Skeletal muscle tissue (tissue), 4 donors: ENCODE data around the gene ITGAD. TPM values are rescaled to one million over a fixed set of nuclear protein-coding genes. Genes with fewer than 3 reads are reported as not detected.

Experiments used
- H3K27ac ChIP-seq: one replicate; pipeline ENCODE4 v1.7.0; 2013; ENCODE audit warnings: mild to moderate bottlenecking, low read depth, low read length, inconsistent platforms
- H3K27me3 ChIP-seq, 3 donors: one replicate each; pipeline ENCODE4 v1.7.0; 2013; ENCODE audit warnings: low read length in 3 of 3; ENCODE audit not compliant: control insufficient read depth in 3 of 3, insufficient read depth in 3 of 3
- H3K36me3 ChIP-seq, 3 donors: one replicate each; pipeline ENCODE4 v1.7.0; 2013; ENCODE audit warnings: low read length in 3 of 3; ENCODE audit not compliant: control insufficient read depth in 3 of 3, insufficient read depth in 3 of 3
- H3K4me1 ChIP-seq, 3 donors: one replicate each; pipeline ENCODE4 v1.7.0; 2013; ENCODE audit warnings: low read length in 3 of 3, mild to moderate bottlenecking in 3 of 3; ENCODE audit not compliant: control insufficient read depth in 3 of 3, insufficient read depth in 3 of 3
- H3K4me3 ChIP-seq, 3 donors: one replicate each; pipeline ENCODE4 v1.7.0; 2013; ENCODE audit warnings: low read length in 3 of 3
- H3K9ac ChIP-seq, 3 donors: one replicate each; pipeline ENCODE4 v1.7.0; 2013; ENCODE audit warnings: low read length in 3 of 3, mild to moderate bottlenecking in 3 of 3, moderate library complexity in 2 of 3, low read depth in 1 of 3
- H3K9me3 ChIP-seq, 3 donors: one replicate each; pipeline ENCODE4 v1.7.0; 2013; ENCODE audit warnings: low read length in 3 of 3; ENCODE audit not compliant: control insufficient read depth in 3 of 3
- total RNA-seq: library from RNA; depleted of rRNA; stranded (reverse); fragments of >200 nt; gene quantifications from one replicate; pipeline ENCODE4 v1.2.3, GENCODE V29; 2014
- donor health status: Osteomylitis.

The ITGAD gene
- total RNA-seq, 1 donor from 2014 or later: under 0.01 TPM

DNA sequence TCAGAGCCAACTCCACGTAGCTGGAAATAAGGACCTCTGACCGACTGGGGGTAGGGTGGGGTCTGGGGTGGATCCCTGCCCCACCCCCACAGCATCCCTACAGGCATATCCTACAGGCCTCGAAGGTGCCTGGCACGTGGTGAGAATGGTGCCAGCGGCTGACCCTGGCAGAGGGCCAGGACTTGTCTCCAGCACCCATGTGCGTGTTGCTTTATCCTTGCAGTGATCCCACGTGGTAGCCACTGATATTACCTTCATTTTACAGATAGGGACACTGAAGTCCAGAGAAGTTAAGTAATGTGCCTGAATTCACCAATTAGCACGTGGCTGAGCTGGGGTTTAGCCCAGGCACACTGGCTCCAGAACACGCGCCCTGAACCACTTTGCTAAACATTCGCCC is 8.3 kb downstream of the ITGAD start:
- H3K9me3 ChIP-seq: no peaks in the 10 kb centered on the region
- peaks cover 0 to 4% (median 3%) of the 10 kb centered on the region in 3 donors for H3K27me3 ChIP-seq
- H3K9ac ChIP-seq: no peak overlapping the region
- no peaks in the 10 kb centered on the region for H3K36me3 ChIP-seq
- peaks cover 0 to 3% (median 0%) of the 10 kb centered on the region in 3 donors for H3K4me1 ChIP-seq
- H3K27ac ChIP-seq: no peak overlapping the region
- no peak overlapping the region for H3K4me3 ChIP-seq

- no peak overlapping the region for H3K9ac ChIP-seq
- H3K9me3 ChIP-seq: no peaks in the 10 kb centered on the region
- no peaks in the 10 kb centered on the region for H3K36me3 ChIP-seq
- no peak overlapping the region for H3K27ac ChIP-seq
- H3K4me3 ChIP-seq: no peak overlapping the region
- peaks cover 0 to 3% (median 0%) of the 10 kb centered on the region in 3 donors for H3K4me1 ChIP-seq
- H3K27me3 ChIP-seq: peaks cover 0 to 3% (median 2%) of the 10 kb centered on the region in 3 donors
Observed at GRCh38 chr16:31402687-31403086, 9.6 kb downstream of the ITGAD start.

GRCh38 chr16:31403590-31404352 is 10.6 kb downstream of the ITGAD start:
- H3K4me3 ChIP-seq: peak overlapping the region; percentile 35 to 54 (median 40)
- no peaks in the 10 kb centered on the region for H3K9me3 ChIP-seq
- H3K27me3 ChIP-seq: peaks cover 0 to 4% (median 2%) of the 10 kb centered on the region in 3 donors
- no peak overlapping the region for H3K27ac ChIP-seq
- peaks cover 0 to 3% (median 0%) of the 10 kb centered on the region in 3 donors for H3K4me1 ChIP-seq
- no peaks in the 10 kb centered on the region for H3K36me3 ChIP-seq
- H3K9ac ChIP-seq: no peak overlapping the region

DNA sequence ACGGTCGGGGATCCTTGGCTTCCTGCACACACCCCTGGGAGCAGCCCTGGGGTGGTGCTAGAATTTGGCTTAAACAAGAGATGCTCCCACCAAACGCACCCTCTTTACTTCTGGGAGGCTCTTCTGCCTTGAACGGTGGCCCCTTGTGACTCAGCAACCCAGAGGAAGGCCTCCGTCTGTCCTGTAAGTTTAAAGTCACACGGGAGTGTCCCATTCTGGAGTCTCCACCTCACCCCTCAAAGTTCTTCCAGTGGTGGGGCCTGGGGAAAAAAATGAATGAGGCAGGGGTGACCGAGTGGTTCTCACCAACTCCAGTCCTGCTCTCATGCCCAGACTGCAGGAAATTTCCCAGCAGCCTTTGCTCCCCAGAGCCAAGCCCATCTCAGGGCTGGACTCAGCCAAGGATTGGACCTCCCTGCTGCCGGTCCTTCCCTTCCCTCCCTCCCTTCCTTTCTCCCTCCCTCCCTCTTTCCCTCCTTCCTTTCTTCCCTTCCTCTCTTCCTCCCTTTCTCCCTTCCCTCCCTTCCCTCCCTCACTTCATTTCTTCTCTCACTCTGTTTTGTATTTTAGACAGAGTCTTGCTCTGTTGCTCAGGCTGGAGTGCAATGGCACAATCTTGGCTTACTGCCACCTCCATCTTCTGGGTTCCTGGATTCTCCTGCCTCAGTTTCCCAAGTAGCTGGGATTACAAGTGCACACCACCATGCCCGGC is 11.4 kb downstream of the ITGAD start:
- Histone ChIP-seq H3K4me3 (peak overlapping the region; percentile 35 to 54 (median 40)), H3K27ac (no peak overlapping the region)

DNA sequence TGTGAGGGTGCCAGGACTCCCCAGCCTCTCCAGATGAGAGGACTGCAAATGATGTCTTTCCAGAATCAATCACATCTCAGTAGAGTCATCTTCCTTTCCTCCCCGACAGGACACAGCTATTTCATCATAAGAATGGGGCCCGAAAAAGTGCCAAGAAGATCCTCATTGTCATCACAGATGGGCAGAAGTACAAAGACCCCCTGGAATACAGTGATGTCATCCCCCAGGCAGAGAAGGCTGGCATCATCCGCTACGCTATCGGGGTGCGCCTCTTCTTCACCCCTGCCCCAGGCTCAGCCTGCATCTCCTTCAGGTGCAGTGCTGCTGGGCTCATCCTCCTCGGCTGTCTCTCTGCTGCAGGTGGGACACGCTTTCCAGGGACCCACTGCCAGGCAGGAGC is 14.3 kb downstream of the ITGAD start:
- H3K27ac ChIP-seq: no peak overlapping the region
- H3K9ac ChIP-seq: no peak overlapping the region
- no peaks in the 10 kb centered on the region for H3K9me3 ChIP-seq
- H3K27me3 ChIP-seq: peaks cover 0 to 4% (median 2%) of the 10 kb centered on the region in 3 donors
- H3K4me1 ChIP-seq: peaks cover 0 to 3% (median 0%) of the 10 kb centered on the region in 3 donors
- H3K4me3 ChIP-seq: no peak overlapping the region
- H3K36me3 ChIP-seq: no peaks in the 10 kb centered on the region

More for the DNA sequence above, 11.4 kb downstream of the ITGAD start:
- Histone ChIP-seq H3K9ac (no peak overlapping the region), H3K4me1 (peaks cover 0 to 3% (median 0%) of the 10 kb centered on the region in 3 donors), H3K9me3 (no peaks in the 10 kb centered on the region), H3K36me3 (no peaks in the 10 kb centered on the region), H3K27me3 (peaks cover 0 to 4% (median 2%) of the 10 kb centered on the region in 3 donors)

DNA sequence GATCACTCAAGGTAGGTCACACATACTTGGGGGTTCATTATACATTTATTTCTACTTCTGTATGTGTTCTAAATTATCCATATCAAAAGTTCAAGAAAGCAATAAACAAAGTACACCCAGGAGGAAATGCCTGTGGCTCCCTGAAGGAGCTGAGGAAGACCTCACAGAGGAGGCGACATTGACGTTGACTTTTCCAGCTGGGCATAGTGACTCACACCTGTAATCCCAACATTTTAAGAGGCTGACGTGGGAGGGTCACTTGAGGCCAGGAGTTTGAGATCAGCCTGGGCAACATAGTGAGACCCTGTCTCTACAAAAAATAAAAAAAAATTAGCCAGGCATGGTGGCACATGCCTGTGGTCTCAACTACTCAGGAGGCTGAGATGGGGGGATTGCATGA is 16.3 kb downstream of the ITGAD start:
- Histone ChIP-seq H3K9me3 (no peaks in the 10 kb centered on the region), H3K4me1 (no peaks in the 10 kb centered on the region), H3K4me3 (no peak overlapping the region), H3K27ac (no peak overlapping the region), H3K27me3 (peaks cover 4 to 6% (median 4%) of the 10 kb centered on the region in 3 donors), H3K9ac (no peak overlapping the region), H3K36me3 (no peaks in the 10 kb centered on the region)

DNA sequence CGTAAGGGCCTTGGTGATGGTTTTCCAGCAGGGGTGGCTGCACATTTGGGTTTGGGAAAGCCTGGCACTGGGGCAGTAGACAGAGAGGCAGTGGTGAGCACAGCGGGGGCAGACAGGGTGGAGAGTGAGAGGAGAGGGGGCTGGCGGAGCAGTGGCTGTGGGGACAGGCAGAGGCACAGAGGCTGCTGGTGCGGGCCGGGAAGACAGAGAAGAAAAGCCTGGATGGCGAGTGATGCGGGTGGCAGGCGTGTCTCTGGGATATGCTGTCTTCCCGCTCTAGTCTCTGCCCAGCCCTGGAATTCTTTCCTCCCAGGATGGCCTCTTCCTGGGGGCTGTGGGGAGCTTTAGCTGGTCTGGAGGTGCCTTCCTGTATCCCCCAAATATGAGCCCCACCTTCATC is 16.9 kb downstream of the ITGAD start:
- no peak overlapping the region for H3K27ac ChIP-seq
- no peaks in the 10 kb centered on the region for H3K36me3 ChIP-seq
- H3K4me3 ChIP-seq: no peak overlapping the region
- H3K9me3 ChIP-seq: no peaks in the 10 kb centered on the region
- H3K9ac ChIP-seq: no peak overlapping the region
- H3K27me3 ChIP-seq: peaks cover 4 to 9% (median 7%) of the 10 kb centered on the region in 3 donors
- no peaks in the 10 kb centered on the region for H3K4me1 ChIP-seq

DNA sequence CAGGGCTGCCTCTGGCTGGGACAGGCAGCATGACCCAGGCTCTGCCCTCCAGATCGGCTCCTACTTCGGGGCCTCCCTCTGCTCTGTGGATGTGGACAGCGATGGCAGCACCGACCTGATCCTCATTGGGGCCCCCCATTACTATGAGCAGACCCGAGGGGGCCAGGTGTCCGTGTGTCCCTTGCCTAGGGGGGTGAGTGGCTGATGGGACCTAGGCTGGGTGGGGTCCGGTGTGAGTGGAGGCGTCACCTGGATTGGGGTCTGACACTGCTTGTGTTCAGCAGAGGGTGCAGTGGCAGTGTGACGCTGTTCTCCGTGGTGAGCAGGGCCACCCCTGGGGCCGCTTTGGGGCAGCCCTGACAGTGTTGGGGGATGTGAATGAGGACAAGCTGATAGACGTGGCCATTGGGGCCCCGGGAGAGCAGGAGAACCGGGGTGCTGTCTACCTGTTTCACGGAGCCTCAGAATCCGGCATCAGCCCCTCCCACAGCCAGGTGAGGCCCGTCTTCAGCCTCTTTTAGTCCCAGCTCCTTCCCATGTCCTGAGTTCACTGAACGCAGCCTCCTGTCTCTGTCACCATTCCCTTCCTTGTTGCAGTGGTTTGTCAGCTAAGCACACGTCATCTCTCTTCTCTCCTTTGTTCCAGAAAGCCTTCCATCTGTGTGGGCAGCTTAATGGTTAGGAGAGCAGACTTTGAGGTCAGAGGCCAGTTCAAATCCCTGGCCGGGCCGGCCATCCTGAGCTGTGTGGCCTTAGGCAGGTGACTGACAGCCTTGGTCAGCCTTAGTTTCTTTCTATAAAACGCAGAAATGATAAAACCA is 18.1 kb downstream of the ITGAD start:
- Histone ChIP-seq H3K27ac (no peak overlapping the region), H3K9ac (no peak overlapping the region), H3K4me3 (no peak overlapping the region)

GRCh38 chr16:31412750-31413149 is 19.6 kb downstream of the ITGAD start:
- no peak overlapping the region for H3K27ac ChIP-seq
- no peaks in the 10 kb centered on the region for H3K36me3 ChIP-seq
- no peak overlapping the region for H3K4me3 ChIP-seq
- no peak overlapping the region for H3K9ac ChIP-seq
- no peaks in the 10 kb centered on the region for H3K9me3 ChIP-seq
- no peaks in the 10 kb centered on the region for H3K4me1 ChIP-seq
- peaks cover 2 to 12% (median 4%) of the 10 kb centered on the region in 3 donors for H3K27me3 ChIP-seq

More for the DNA sequence above, 18.1 kb downstream of the ITGAD start:
- Histone ChIP-seq H3K36me3 (no peaks in the 10 kb centered on the region), H3K9me3 (no peaks in the 10 kb centered on the region), H3K4me1 (no peaks in the 10 kb centered on the region), H3K27me3 (peaks cover 4 to 12% (median 7%) of the 10 kb centered on the region in 3 donors)
